TTC549 (cell line): ENCODE measurements around the gene LDHAL6B.

Experiments
- FAIRE-seq: peaks from 2 replicates; lab custom pipeline; 2012; peaks lifted over from hg19 to GRCh38; lab: Jason Lieb, UNC

Gene LDHAL6B

GRCh38 chr15:59221511-59222505, 15.2 kb downstream of the LDHAL6B start:
- no peak for FAIRE-seq

DNA sequence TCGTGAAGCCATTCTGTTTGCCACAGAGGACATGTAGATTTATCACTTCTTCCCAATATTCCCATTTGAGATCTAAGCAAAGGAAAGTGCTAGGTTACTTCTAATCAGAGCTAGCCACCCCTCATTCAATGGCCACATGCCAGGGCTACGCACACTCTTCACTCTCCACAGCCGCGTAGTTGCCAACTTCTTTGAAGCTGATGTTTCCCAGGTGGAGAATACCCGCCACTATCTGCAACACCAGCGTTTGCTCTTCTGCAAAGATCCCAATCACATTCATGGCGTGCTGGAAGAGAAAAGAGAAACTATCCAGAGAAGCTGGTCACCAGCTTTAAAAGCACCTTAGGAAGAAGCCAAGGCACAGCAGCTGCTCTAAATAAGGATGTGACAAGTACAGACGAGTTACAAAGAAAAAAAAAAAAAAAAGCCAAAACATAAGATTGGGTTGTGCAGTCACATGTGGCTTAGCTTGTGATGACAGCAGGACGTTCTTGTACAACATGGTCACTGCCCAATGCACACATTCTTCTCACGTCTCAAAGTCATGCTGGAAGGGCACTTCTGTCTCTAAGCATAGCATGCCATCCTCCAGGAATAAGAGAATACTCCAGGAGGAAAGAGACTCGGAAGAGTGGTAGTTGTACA, 16.4 kb downstream of the LDHAL6B start:
- FAIRE-seq, result no peak

DNA sequence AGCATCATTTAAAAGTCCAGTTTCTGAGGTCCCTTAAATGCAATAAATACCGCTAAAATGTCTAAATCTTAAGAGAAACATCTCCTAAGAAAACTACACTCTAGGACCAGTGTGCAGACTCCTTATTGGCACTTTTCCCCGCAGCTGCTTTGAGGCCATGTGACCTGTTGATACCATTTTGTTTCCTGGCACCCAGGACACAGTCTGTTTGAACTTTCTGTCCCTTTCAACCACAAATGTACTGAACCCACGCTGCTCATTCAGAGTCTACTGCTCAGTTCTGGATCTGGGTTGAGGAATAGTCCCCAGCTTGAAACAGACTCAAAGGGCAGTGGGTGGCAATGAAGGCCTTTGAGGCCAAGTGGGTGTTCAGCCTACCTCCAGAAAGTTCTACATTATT, 17.1 kb downstream of the LDHAL6B start:
- no peak for FAIRE-seq

- FAIRE-seq, result no peak
Measured at GRCh38 chr15:59224474-59224873, 17.8 kb downstream of the LDHAL6B start.

DNA sequence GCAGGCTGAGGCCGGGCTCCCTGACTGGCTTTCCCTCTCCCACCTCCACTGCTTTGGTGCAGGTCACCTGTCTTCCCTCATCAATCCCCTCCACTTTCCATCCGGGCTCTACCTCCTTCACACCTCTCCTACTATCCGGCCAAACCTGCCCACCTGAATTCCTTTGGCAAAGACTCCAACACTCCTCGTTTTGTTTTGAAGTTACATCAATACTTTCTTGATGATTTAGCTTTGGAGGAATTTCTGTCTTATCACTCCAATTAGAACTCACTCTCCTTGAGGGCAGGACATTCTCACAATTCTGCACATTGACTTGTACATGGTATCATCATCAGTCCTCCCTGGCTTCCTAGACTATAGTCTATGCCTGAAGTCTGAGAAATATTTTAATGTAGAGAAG, 20.4 kb downstream of the LDHAL6B start:
- FAIRE-seq, result no peak

- no peak for FAIRE-seq
Measured at GRCh38 chr15:59229015-59229414, 22.4 kb downstream of the LDHAL6B start.

DNA sequence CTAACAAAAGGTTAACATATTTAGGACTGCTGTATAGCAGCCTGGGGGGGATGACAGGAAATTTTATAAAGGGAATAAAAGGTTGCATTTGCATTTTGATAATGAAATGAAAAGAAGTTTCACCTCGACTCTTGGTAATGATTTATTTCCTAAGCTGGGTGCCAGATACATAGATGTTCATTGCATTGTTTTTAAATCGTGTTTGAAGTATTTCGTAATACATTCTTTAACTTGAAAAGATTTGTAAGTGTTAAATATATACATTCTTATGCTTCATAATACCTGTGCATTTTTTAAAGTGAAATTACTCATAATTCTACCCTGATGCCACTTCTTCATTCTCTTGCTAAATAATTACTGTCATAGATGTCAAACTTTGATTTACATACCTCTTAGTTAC, 22.8 kb downstream of the LDHAL6B start:
- no peak for FAIRE-seq

GRCh38 chr15:59230531-59231055, 23.9 kb downstream of the LDHAL6B start:
- FAIRE-seq, result no peak

GRCh38 chr15:59232476-59232875, 25.8 kb downstream of the LDHAL6B start:
- no peak for FAIRE-seq

DNA sequence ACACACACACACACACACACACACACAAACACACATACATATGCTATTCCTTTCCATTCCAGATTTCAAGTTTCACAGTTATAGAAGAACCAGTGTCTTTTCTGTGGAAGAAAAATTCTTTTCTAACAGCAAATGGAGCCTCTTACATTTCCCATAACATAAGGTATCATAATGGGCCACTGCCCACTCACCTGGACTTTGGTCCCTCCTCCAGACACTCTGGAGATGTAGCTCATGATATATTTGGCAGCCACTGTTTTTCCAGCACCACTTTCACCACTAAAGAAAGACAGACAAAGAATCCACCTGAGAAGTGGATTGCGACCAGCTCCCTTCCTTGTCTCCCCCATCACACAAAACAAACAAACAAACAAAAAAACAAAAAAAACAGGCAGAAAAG, 29.8 kb downstream of the LDHAL6B start:
- no peak for FAIRE-seq

DNA sequence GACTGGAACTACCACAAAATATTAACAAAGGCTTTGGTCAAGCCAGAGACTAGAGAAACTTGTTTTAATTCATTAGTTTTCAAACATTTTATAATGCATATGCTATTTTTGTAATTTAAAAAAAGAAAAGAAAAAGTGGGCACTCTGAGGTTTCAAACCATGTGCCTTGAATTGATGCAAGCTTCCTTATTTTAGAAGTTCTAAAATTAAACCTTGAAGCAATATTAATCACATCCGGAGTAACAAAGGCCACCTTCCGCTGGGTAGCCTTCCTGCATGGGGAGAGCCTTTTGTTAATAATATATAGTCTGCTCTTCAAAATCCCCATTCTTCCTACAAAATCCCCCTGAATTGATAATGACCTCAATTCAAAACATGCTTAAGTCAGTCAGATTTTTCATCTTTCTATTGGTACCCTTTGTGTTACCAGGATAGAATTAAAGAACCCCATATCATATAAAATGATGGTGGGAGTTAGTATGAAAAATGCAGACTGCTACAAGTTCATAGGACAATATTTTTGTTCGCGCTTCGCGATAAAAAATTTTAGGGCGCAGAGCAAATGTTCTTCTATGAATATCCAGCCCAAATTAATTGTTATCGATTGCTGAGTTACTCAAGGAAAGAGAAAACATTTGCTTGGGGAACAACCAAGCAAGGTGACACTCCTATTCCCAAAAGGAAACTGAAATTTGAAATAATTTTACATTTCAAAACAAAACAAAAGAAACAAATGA, 30.6 kb downstream of the LDHAL6B start:
- no peak for FAIRE-seq

DNA sequence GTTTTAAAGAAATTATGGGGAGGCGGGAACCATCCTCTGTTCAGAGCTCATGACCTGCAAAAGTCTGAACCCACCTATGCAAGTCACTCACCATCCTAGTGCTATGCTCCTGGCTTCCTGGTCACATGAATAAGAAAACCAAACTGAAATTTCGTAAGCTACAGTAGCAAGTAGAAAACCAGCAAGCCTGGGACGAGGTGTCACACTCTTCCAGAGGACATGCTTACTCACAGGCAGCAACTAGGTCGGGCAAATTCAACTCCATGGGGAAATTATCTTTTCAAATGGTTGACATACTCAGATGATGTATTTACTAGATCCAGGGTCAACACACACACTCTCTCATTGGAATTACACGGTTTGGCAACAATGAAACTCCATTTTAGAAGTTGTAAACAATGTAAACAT, 31.3 kb downstream of the LDHAL6B start:
- FAIRE-seq, result no peak

GRCh38 chr15:59240036-59240435, 33.4 kb downstream of the LDHAL6B start:
- no peak for FAIRE-seq

DNA sequence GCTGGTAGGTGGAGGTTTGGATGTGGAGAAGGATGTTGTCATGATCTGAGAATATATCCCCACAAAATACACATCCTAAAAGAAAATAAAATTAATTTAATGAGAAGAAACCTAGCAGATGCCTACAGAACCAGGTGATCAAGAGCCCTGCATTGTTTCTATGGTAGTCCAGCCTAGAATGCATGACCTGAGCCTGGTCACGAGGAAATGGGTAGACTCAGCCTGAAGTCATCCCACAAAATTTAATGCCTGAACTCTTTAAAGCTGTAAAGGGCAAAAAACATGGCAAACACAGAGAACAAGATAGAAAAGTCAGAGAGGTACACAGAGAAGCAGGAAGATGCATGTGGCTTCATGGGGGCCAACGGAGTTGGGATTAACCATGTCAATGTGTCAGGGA, 36.0 kb downstream of the LDHAL6B start:
- no peak for FAIRE-seq

DNA sequence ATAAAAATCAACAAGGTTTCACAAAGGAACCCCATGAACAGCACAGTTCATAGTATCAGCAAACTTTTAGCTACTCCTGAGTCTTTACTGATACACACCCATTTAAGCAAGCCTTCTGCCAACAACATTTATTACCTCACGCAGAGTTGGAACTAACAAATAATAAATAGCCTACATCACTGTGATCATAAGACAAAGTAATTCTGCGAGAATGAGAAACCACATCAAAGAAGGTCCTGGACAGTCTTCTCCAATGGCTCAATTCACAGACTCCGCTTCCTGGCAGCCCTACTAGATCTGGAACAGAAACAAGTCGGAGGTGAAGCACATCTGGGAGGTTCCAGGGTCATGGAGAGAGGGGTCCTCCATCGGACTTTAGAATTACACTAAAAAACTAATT, 37.0 kb downstream of the LDHAL6B start:
- FAIRE-seq, result no peak

DNA sequence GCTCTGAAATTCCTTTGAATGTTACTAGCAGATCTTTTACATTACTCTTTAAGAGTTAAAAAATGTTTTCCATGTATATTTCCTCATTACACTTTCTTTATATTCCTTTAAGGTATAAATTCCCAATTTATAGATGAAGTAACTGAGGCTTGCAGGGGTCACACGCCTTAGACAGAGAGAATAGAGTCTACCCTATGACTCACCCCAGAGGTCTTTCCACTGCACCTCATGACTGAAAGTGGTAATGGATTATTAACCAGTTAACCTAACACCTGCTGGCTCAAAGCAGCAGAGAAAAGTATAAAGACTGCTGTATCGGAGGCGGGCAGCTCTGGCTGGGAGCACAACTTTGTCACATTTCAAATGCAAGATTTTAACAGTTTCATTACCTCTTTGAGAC, 37.7 kb downstream of the LDHAL6B start:
- FAIRE-seq, result no peak

- no peak for FAIRE-seq
Measured at GRCh38 chr15:59245559-59245958, 38.9 kb downstream of the LDHAL6B start.

GRCh38 chr15:59247364-59247763, 40.7 kb downstream of the LDHAL6B start:
- no peak for FAIRE-seq

GRCh38 chr15:59249816-59250215, 43.2 kb downstream of the LDHAL6B start:
- no peak for FAIRE-seq

- FAIRE-seq, result no peak
Measured at GRCh38 chr15:59250249-59250648, 43.6 kb downstream of the LDHAL6B start.

GRCh38 chr15:59251001-59251845, 44.6 kb downstream of the LDHAL6B start:
- no peak for FAIRE-seq

GRCh38 chr15:59252137-59252536, 45.5 kb downstream of the LDHAL6B start:
- FAIRE-seq, result no peak
